B cell (primary cell): Measurements from ENCODE around the gene LYPD1. TPM values are rescaled to one million over a fixed set of nuclear protein-coding genes. Genes with fewer than 3 reads are reported as not detected.

Source experiments
- ATAC-seq: fragments of 200-7000 bp; cut with Tn5 transposase; one replicate; pipeline ENCODE4 v1.10.0; 2021; ENCODE audit warnings: low read depth, mild to moderate bottlenecking, moderate number of reproducible peaks, moderate library complexity
- CTCF ChIA-PET: fragments of 350-600 bp; sonication (Branson Sonifier 250); formaldehyde crosslinking; loops from one replicate; lab custom pipeline; 2021; ENCODE audit warnings: antibody characterized with exemption, inconsistent platforms; lab: Charles Lee
- POLR2A ChIA-PET: fragments of 350-600 bp; sonication (Branson Sonifier 250); formaldehyde crosslinking; loops from one replicate; lab custom pipeline; 2021; ENCODE audit warnings: antibody characterized with exemption; lab: Charles Lee
- DNase-seq: peaks from one replicate; pipeline ENCODE4 v3.0.0; 2013
- H2AFZ ChIP-seq: 2 replicates; pipeline ENCODE4 v1.6.1; 2012; ENCODE audit warnings: mild to moderate bottlenecking, low read depth, low read length; ENCODE audit not compliant: insufficient read depth, poor library complexity, severe bottlenecking
- H3K27ac ChIP-seq, 2 donors: 1 replicate in 1 of 2; 2 replicates in 1 of 2; pipeline ENCODE4 v1.5.1; 2012 to 2013; ENCODE audit warnings: low read length in 2 of 2, mild to moderate bottlenecking in 2 of 2, moderate library complexity in 1 of 2
- H3K27me3 ChIP-seq, 4 experiments: fragments of 200-600 bp in 1 of 4; sonication (generic) in 1 of 4; replicated peaks in 1 of 4; 1 replicate in 2 of 4; 2 replicates in 2 of 4; pipeline versions ENCODE4 v1.6.1 to v1.7.0; 2013 to 2016; ENCODE audit warnings: low read length in 3 of 4, mild to moderate bottlenecking in 2 of 4, mixed read lengths in 1 of 4, moderate library complexity in 1 of 4; ENCODE audit not compliant: insufficient read depth in 4 of 4, control insufficient read depth in 3 of 4; ENCODE audit errors: control extremely low read depth in 1 of 4
- H3K36me3 ChIP-seq, 2 experiments: replicated peaks in 1 of 2; 1 replicate in 1 of 2; 2 replicates in 1 of 2; pipeline versions ENCODE4 v1.6.1 to v1.7.1; 2013; ENCODE audit warnings: low read length in 1 of 2; ENCODE audit not compliant: insufficient read depth in 2 of 2, control insufficient read depth in 1 of 2; ENCODE audit errors: control extremely low read depth in 1 of 2, extremely low read depth in 1 of 2
- H3K4me1 ChIP-seq, 2 donors: fragments of 200-600 bp in 1 of 2; sonication (generic) in 1 of 2; 1 replicate in 1 of 2; 2 replicates in 1 of 2; pipeline versions ENCODE4 v1.5.1 to v1.6.1; 2013 to 2017; ENCODE audit warnings: low read length in 2 of 2; ENCODE audit not compliant: control insufficient read depth in 2 of 2, insufficient read depth in 2 of 2
- H3K4me2 ChIP-seq: replicated peaks from 2 replicates; pipeline ENCODE3; 2012; ENCODE audit warnings: mild to moderate bottlenecking, low read depth, low read length; ENCODE audit not compliant: poor library complexity, severe bottlenecking
- H3K4me3 ChIP-seq, 5 experiments: fragments of 200-600 bp in 1 of 5; sonication (generic) in 1 of 5; 1 replicate in 3 of 5; 2 replicates in 2 of 5; pipeline versions ENCODE4 v1.5.1 to v1.7.0; 2011 to 2016; ENCODE audit warnings: low read length in 4 of 5, mild to moderate bottlenecking in 4 of 5, low read depth in 2 of 5, control low read depth in 1 of 5, moderate library complexity in 1 of 5; ENCODE audit not compliant: insufficient read depth in 1 of 5; ENCODE audit errors: control extremely low read depth in 1 of 5, extremely low read depth in 1 of 5
- H3K79me2 ChIP-seq: fragments of 200-600 bp; sonication (generic); one replicate; pipeline ENCODE4 v1.6.0; 2016; ENCODE audit warnings: low read length; ENCODE audit not compliant: control insufficient read depth, insufficient read depth
- H3K9ac ChIP-seq: fragments of 200-600 bp; sonication (generic); 2 replicates; pipeline ENCODE4 v1.6.1; 2017; ENCODE audit warnings: mild to moderate bottlenecking, low read length, moderate library complexity
- H3K9me3 ChIP-seq, 3 donors: one replicate each; pipeline versions ENCODE4 v1.6.1 to v1.7.1; 2013; ENCODE audit warnings: low read length in 2 of 3; ENCODE audit not compliant: control insufficient read depth in 2 of 3, insufficient read depth in 1 of 3; ENCODE audit errors: control extremely low read depth in 1 of 3
- H4K20me1 ChIP-seq: 2 replicates; pipeline ENCODE4 v1.6.0; 2012; ENCODE audit warnings: mild to moderate bottlenecking, low read length; ENCODE audit not compliant: insufficient read depth, control insufficient read depth, poor library complexity, severe bottlenecking
- H3K27ac Mint-ChIP-seq: one replicate; pipeline ENCODE4 v1.8.0; 2021; ENCODE audit warnings: mixed read lengths
- H3K27me3 Mint-ChIP-seq: one replicate; pipeline ENCODE4 v1.8.0; 2021; ENCODE audit warnings: mixed read lengths
- H3K4me1 Mint-ChIP-seq: one replicate; pipeline ENCODE4 v1.8.0; 2021; ENCODE audit warnings: mixed read lengths
- H3K4me3 Mint-ChIP-seq: one replicate; pipeline ENCODE4 v1.8.0; 2021; ENCODE audit warnings: mixed read lengths
- H3K9me3 Mint-ChIP-seq: one replicate; pipeline ENCODE4 v1.8.0; 2022; ENCODE audit warnings: mixed read lengths; ENCODE audit not compliant: insufficient read depth
- CTCF ChIP-seq: fragments of 200-600 bp; IDR thresholded peaks from one replicate; pipeline ENCODE4 v1.8.0; 2022; ENCODE audit warnings: antibody characterized with exemption, mild to moderate bottlenecking
- EZH2 ChIP-seq: IDR thresholded peaks from 2 replicates; pipeline ENCODE4 v1.6.1; 2012; ENCODE audit warnings: borderline replicate concordance, low read depth, mild to moderate bottlenecking, moderate library complexity, low read length; ENCODE audit not compliant: insufficient read depth, poor library complexity, severe bottlenecking
- WGBS: methylation state at CpG from one replicate; pipeline ENCODE4 v1.1.5; 2013; ENCODE audit warnings: missing lambda C conversion rate; ENCODE audit not compliant: insufficient coverage; 5-methylcytosine and 5-hydroxymethylcytosine counted together
- intact Hi-C: fragments of 100-400 bp; cut with micrococcal nuclease; formaldehyde crosslinking; loops from one replicate; pipeline ENCODE4 v1.10.0; 2022
- polyA plus RNA-seq: library from polyadenylated mRNA; depleted of rRNA; stranded (reverse); fragments of >200 nt; gene quantifications from 2 replicates; pipeline ENCODE4 v1.2.3, GENCODE V29; 2012
- total RNA-seq, 2 donors: library from RNA; stranded (reverse); fragments of 120-200 nt in 1 of 2; gene quantifications; 1 replicate in 1 of 2; 2 replicates in 1 of 2; pipeline versions ENCODE4 v1.2.3 to v1.2.4, GENCODE V29; 2013 to 2022

The LYPD1 gene
- total and polyA plus RNA-seq, 2 donors (not counting 1 experiment from before 2014, with no cell fraction given) = 0.07 TPM; not detected in 1

GRCh38 chr2:132595186-132595585, 74.8 kb downstream of the LYPD1 start:
- no peak overlapping the region for H3K4me2 ChIP-seq
- CTCF ChIA-PET = no interaction called here
- no peak overlapping the region for H3K4me3 Mint-ChIP-seq

More at GRCh38 chr2:132595186-132595585, 74.8 kb downstream of the LYPD1 start:
- no peaks in the 10 kb centered on the region for H3K79me2 ChIP-seq
- intact Hi-C loops = no loop called here
- H3K27ac ChIP-seq = no peak overlapping the region
- H3K36me3 ChIP-seq = no peaks in the 10 kb centered on the region
- H3K9me3 Mint-ChIP-seq = peaks cover 4% of the 10 kb centered on the region
- no peaks in the 10 kb centered on the region for H3K4me1 Mint-ChIP-seq
- 92% methylated on average over 3 of the region's 6 CpGs for WGBS
- H3K27me3 ChIP-seq = no peaks in the 10 kb centered on the region
- H3K27ac Mint-ChIP-seq = no peak overlapping the region
- peaks cover 0 to 6% (median 0%) of the 10 kb centered on the region in 3 donors for H3K9me3 ChIP-seq
- no peak for DNase-seq
- no peak overlapping the region for H2AFZ ChIP-seq
- POLR2A ChIA-PET = no interaction called here
- peaks cover 18% of the 10 kb centered on the region for H3K27me3 Mint-ChIP-seq
- H4K20me1 ChIP-seq = no peaks in the 10 kb centered on the region
- no peak overlapping the region for H3K9ac ChIP-seq
- H3K4me3 ChIP-seq = no peak overlapping the region
- no peak for ATAC-seq
- no peaks in the 10 kb centered on the region for H3K4me1 ChIP-seq
- TF ChIP-seq CTCF (no peak), EZH2 (no peak)
